Lower leg skin (tissue), 4 donors: ENCODE results near the gene ACYP2. TPM values are rescaled to one million over a fixed set of nuclear protein-coding genes. Genes with fewer than 3 reads are reported as not detected.
"Not testable (repeated sequence)": the region's sequence is repeated elsewhere in the genome, so short reads cannot be mapped to it uniquely, and the experiment has no call there.

ENCODE experiments used
- DNase-seq, 2 donors: peaks; one replicate each; pipeline ENCODE4 v3.0.0-alpha.2; 2019; ENCODE audit warnings: low spot score in 2 of 2
- H3K4me3 ChIP-seq: fragments of 200-600 bp; sonication (generic); 2 replicates; pipeline ENCODE4 v1.5.1; 2017; ENCODE audit warnings: mild to moderate bottlenecking, low read depth; ENCODE audit not compliant: poor library complexity, severe bottlenecking
- CTCF ChIP-seq, 3 donors: fragments of 450-650 bp; IDR thresholded peaks; one replicate each; pipeline ENCODE4 v1.5.1; 2016; ENCODE audit warnings: antibody characterized with exemption in 3 of 3, mild to moderate bottlenecking in 3 of 3, moderate library complexity in 2 of 3
- POLR2A ChIP-seq, 2 donors: fragments of 450-650 bp; IDR thresholded peaks; one replicate each; pipeline ENCODE4 v1.6.1; 2016 to 2017; ENCODE audit warnings: antibody characterized with exemption in 2 of 2, mild to moderate bottlenecking in 1 of 2, moderate library complexity in 1 of 2
- WGBS, 2 donors: methylation state at CpG; one replicate each; pipeline ENCODE4 v1.1.5; 2018; 5-methylcytosine and 5-hydroxymethylcytosine counted together
- intact Hi-C: fragments of 100-400 bp; cut with DNase I; formaldehyde crosslinking; loops from one replicate; pipeline ENCODE4 v1.15.0; 2023; ENCODE audit warnings: low total_unique reads
- total RNA-seq, 4 donors: library from RNA; depleted of rRNA; stranded (reverse); fragments of >200 nt; gene quantifications; one replicate each; pipeline ENCODE4 v1.1.0, GENCODE V29; 2016

Gene ACYP2
- total RNA-seq, 4 donors from 2014 or later = 11.4 to 15.6 (median 12.5) TPM

GRCh38 chr2:54287532-54287931, 172.1 kb downstream of the ACYP2 start:
- H3K4me3 ChIP-seq = no peak overlapping the region
- no peak for DNase-seq
- intact Hi-C loops = no loop called here
- TF ChIP-seq CTCF (IDR thresholded peaks at IDR 0.05) = no peak
- no peak for TF ChIP-seq POLR2A (IDR thresholded peaks at IDR 0.05)
- WGBS, 2 donors = 38 to 56% methylated on average over 2 of the region's 2 CpGs

GRCh38 chr2:54289917-54290316, 174.5 kb downstream of the ACYP2 start:
- TF ChIP-seq POLR2A (IDR thresholded peaks at IDR 0.05) (no peak), CTCF (IDR thresholded peaks at IDR 0.05) (no peak)
- WGBS, 2 donors = 78 to 87% methylated on average over 23 of the region's 23 CpGs

GRCh38 chr2:54290356-54291025, 175.1 kb downstream of the ACYP2 start:
- intact Hi-C loops = no loop called here
- no peak overlapping the region for H3K4me3 ChIP-seq
- no peak for DNase-seq
- 73 to 75% methylated on average over 9 of the region's 9 CpGs for WGBS, 2 donors
- TF ChIP-seq CTCF (IDR thresholded peaks at IDR 0.05) (no peak), POLR2A (IDR thresholded peaks at IDR 0.05) (no peak)

More at GRCh38 chr2:54289917-54290316, 174.5 kb downstream of the ACYP2 start:
- H3K4me3 ChIP-seq = no peak overlapping the region
- DNase-seq = no peak
- intact Hi-C loops = no loop called here

- 93 to 98% methylated on average over 2 of the region's 2 CpGs for WGBS, 2 donors
- H3K4me3 ChIP-seq, DNase-seq, intact Hi-C loops: not testable (repeated sequence)
Observed at GRCh38 chr2:54294665-54295064, 179.2 kb downstream of the ACYP2 start.

GRCh38 chr2:54295911-54296310, 180.5 kb downstream of the ACYP2 start:
- H3K4me3 ChIP-seq = no peak overlapping the region
- no peak for TF ChIP-seq POLR2A (IDR thresholded peaks at IDR 0.05)
- no peak for TF ChIP-seq CTCF (IDR thresholded peaks at IDR 0.05)
- intact Hi-C loops = no loop called here
- no peak for DNase-seq
- WGBS, 2 donors = 81 to 82% methylated on average over 5 of the region's 5 CpGs

GRCh38 chr2:54298514-54298913, 183.1 kb downstream of the ACYP2 start:
- intact Hi-C loops = no loop called here
- H3K4me3 ChIP-seq = no peak overlapping the region
- no peak for DNase-seq
- WGBS, 2 donors = 89 to 98% methylated on average over 5 of the region's 5 CpGs
- TF ChIP-seq POLR2A (IDR thresholded peaks at IDR 0.05) (no peak), CTCF (IDR thresholded peaks at IDR 0.05) (no peak)
